GM23338 (cell line): ENCODE results near the gene TAOK1. TPM values are rescaled to one million over a fixed set of nuclear protein-coding genes. Genes with fewer than 3 reads are reported as not detected.

Experiments used
- ATAC-seq: fragments of 200-7000 bp; cut with Tn5 transposase; 3 replicates; pipeline ENCODE4 v1.9.1; 2020
- DNase-seq: peaks from one replicate; pipeline ENCODE4 v3.0.0-alpha.2; 2015; ENCODE audit warnings: low spot score
- H2AFZ ChIP-seq: fragments of 200-600 bp; sonication (generic); 2 replicates; pipeline ENCODE4 v1.8.0; 2016; ENCODE audit warnings: antibody characterized with exemption, mild to moderate bottlenecking, moderate library complexity
- H3F3A ChIP-seq: fragments of 200-600 bp; sonication (generic); replicated peaks from 2 replicates; pipeline ENCODE4 v1.8.0; 2017; ENCODE audit warnings: antibody characterized with exemption, mixed run types, low read depth
- H3K27ac ChIP-seq: fragments of 200-600 bp; sonication (generic); 2 replicates; pipeline ENCODE4 v1.6.1; 2016; ENCODE audit warnings: low read depth
- H3K27me3 ChIP-seq: fragments of 200-600 bp; sonication (generic); 2 replicates; pipeline ENCODE4 v1.8.0; 2016; ENCODE audit warnings: mild to moderate bottlenecking, mixed run types, moderate library complexity; ENCODE audit not compliant: insufficient read depth
- H3K36me3 ChIP-seq: fragments of 200-600 bp; sonication (generic); 2 replicates; pipeline ENCODE4 v1.8.0; 2016; ENCODE audit warnings: mild to moderate bottlenecking; ENCODE audit not compliant: insufficient read depth
- H3K4me1 ChIP-seq: fragments of 200-600 bp; sonication (generic); 2 replicates; pipeline ENCODE4 v1.8.0; 2016; ENCODE audit warnings: mild to moderate bottlenecking, moderate library complexity; ENCODE audit not compliant: insufficient read depth
- H3K4me2 ChIP-seq: fragments of 200-600 bp; sonication (generic); 2 replicates; pipeline ENCODE4 v1.7.1; 2017; ENCODE audit warnings: mixed run types
- H3K4me3 ChIP-seq: fragments of 200-600 bp; sonication (generic); 2 replicates; pipeline ENCODE4 v1.6.1; 2016; ENCODE audit warnings: mixed run types
- H3K79me2 ChIP-seq: fragments of 200-600 bp; sonication (generic); replicated peaks from 2 replicates; pipeline ENCODE4 v1.8.0; 2017; ENCODE audit warnings: mild to moderate bottlenecking; ENCODE audit not compliant: insufficient read depth
- H3K9me2 ChIP-seq: fragments of 200-600 bp; sonication (generic); 2 replicates; pipeline ENCODE4 v1.8.0; 2017; ENCODE audit not compliant: insufficient read depth
- H4K20me1 ChIP-seq: fragments of 200-600 bp; sonication (generic); replicated peaks from 2 replicates; pipeline ENCODE4 v1.8.0; 2017; ENCODE audit warnings: mild to moderate bottlenecking; ENCODE audit not compliant: insufficient read depth
- H3K27ac Mint-ChIP-seq: 2 replicates; pipeline ENCODE4 v1.8.0; 2020; ENCODE audit warnings: inconsistent platforms, mild to moderate bottlenecking, moderate library complexity, mixed read lengths
- H3K27me3 Mint-ChIP-seq: 3 replicates; pipeline ENCODE4 v1.8.0; 2022; ENCODE audit warnings: low read depth, mild to moderate bottlenecking, moderate library complexity, mixed read lengths, inconsistent platforms; ENCODE audit not compliant: insufficient read depth, poor library complexity
- H3K36me3 Mint-ChIP-seq: 3 replicates; pipeline ENCODE4 v1.8.0; 2021; ENCODE audit warnings: low read depth, mild to moderate bottlenecking, inconsistent platforms, moderate library complexity, mixed read lengths
- H3K4me1 Mint-ChIP-seq: 3 replicates; pipeline ENCODE4 v1.8.0; 2020; ENCODE audit warnings: mild to moderate bottlenecking, inconsistent platforms, mixed read lengths
- H3K4me3 Mint-ChIP-seq: 3 replicates; pipeline ENCODE4 v1.8.0; 2021; ENCODE audit warnings: moderate library complexity, mild to moderate bottlenecking, inconsistent platforms, mixed read lengths
- H3K9me3 Mint-ChIP-seq: 3 replicates; pipeline ENCODE4 v1.8.0; 2020; ENCODE audit warnings: moderate library complexity, mild to moderate bottlenecking, inconsistent platforms, mixed read lengths
- CREB1 ChIP-seq: fragments of 250-450 bp; sonication (Bioruptor Pico); IDR thresholded peaks from 2 replicates; pipeline ENCODE4 v1.5.0; 2020; ENCODE audit warnings: low read depth, mild to moderate bottlenecking, moderate library complexity
- ETS1 ChIP-seq: IDR thresholded peaks from 2 replicates; pipeline ENCODE4 v1.6.1; 2016; ENCODE audit warnings: antibody characterized with exemption
- EZH2 ChIP-seq: fragments of 200-600 bp; sonication (generic); IDR thresholded peaks from one replicate; pipeline ENCODE4 v1.8.0; 2017; ENCODE audit warnings: antibody characterized with exemption, mild to moderate bottlenecking, low read depth; ENCODE audit not compliant: unreplicated experiment
- EZH2phosphoT487 ChIP-seq: fragments of 200-600 bp; sonication (generic); IDR thresholded peaks from one replicate; pipeline ENCODE4 v1.8.1; 2018; ENCODE audit warnings: antibody characterized with exemption; ENCODE audit not compliant: unreplicated experiment
- JUNB ChIP-seq: IDR thresholded peaks from one replicate; pipeline ENCODE4 v1.6.1; 2016; ENCODE audit warnings: antibody characterized with exemption; ENCODE audit not compliant: unreplicated experiment
- NANOG ChIP-seq: IDR thresholded peaks from 2 replicates; pipeline ENCODE4 v1.6.1; 2016; ENCODE audit warnings: antibody characterized with exemption, borderline replicate concordance
- POLR2AphosphoS5 ChIP-seq: IDR thresholded peaks from 2 replicates; pipeline ENCODE4 v1.6.1; 2016; ENCODE audit warnings: antibody characterized with exemption, low read depth
- REST ChIP-seq: IDR thresholded peaks from one replicate; pipeline ENCODE4 v1.6.1; 2018; ENCODE audit warnings: antibody characterized with exemption; ENCODE audit not compliant: unreplicated experiment
- STAT1 ChIP-seq: IDR thresholded peaks from one replicate; pipeline ENCODE4 v1.6.1; 2016; ENCODE audit warnings: antibody characterized with exemption; ENCODE audit not compliant: unreplicated experiment
- ZNF114 ChIP-seq: fragments of 250-450 bp; sonication (Bioruptor Pico); IDR thresholded peaks from 2 replicates; pipeline ENCODE4 v1.5.0; 2020; ENCODE audit warnings: mild to moderate bottlenecking, moderate library complexity
- ZNF331 ChIP-seq: fragments of 250-450 bp; sonication (Bioruptor Pico); IDR thresholded peaks from 2 replicates; pipeline ENCODE4 v1.5.0; 2020; ENCODE audit warnings: low read depth, mild to moderate bottlenecking, moderate library complexity
- polyA plus RNA-seq: library from polyadenylated mRNA; unstranded; fragments of >200 nt; fragmentation: Nextera tagmentation; extraction: Ambion mirVana; gene quantifications from 2 replicates; pipeline ENCODE4 v1.2.1, GENCODE V29; 2016
- total RNA-seq: library from RNA; depleted of rRNA; stranded (reverse); fragments of >200 nt; shearing (Covaris generic); gene quantifications from 2 replicates; pipeline ENCODE4 v1.2.3, GENCODE V29; 2014
- TF ChIP-seq, protein P1 (sequence below): fragments of 250-450 bp; sonication (Bioruptor Pico); IDR thresholded peaks from 2 replicates; pipeline ENCODE4 v1.5.0; 2020; ENCODE audit warnings: mild to moderate bottlenecking, moderate library complexity
- TF ChIP-seq, protein P2 (sequence below), 2 experiments: fragments of 200-600 bp in 1 of 2; sonication (generic) in 1 of 2; conservative IDR thresholded peaks; 2 replicates each; pipeline versions ENCODE4 v1.5.1 to v1.6.1; 2016 to 2017; ENCODE audit warnings: antibody characterized with exemption in 2 of 2, low read depth in 2 of 2, mild to moderate bottlenecking in 2 of 2, moderate library complexity in 1 of 2

TAOK1 gene
- total and polyA plus RNA-seq, 2 experiments from 2014 or later, result 19.4 to 69.8 TPM

- Histone ChIP-seq H3K9me2 (no peaks in the 10 kb centered on the region), H3K4me3 (no peak overlapping the region), H3K27me3 (no peaks in the 10 kb centered on the region), H3K4me2 (no peak overlapping the region), H3K36me3 (no peaks in the 10 kb centered on the region), H3K4me1 (peaks cover 14% of the 10 kb centered on the region; the same call in 1 of the 2 replicates), H4K20me1 (no peaks in the 10 kb centered on the region), H3K27ac (no peak overlapping the region), H3F3A (no peaks in the 10 kb centered on the region), H2AFZ (no peak overlapping the region), H3K79me2 (no peaks in the 10 kb centered on the region)
- H3K4me3 Mint-ChIP-seq, result no peak overlapping the region
- no peaks in the 10 kb centered on the region for H3K36me3 Mint-ChIP-seq
- H3K27me3 Mint-ChIP-seq, result peaks cover 6% of the 10 kb centered on the region
- H3K9me3 Mint-ChIP-seq, result no peaks in the 10 kb centered on the region
- no peaks in the 10 kb centered on the region; the same call in 2 of the 3 replicates for H3K4me1 Mint-ChIP-seq
- no peak overlapping the region for H3K27ac Mint-ChIP-seq
- DNase-seq (no peak), ATAC-seq (no peak)
- TF ChIP-seq ZNF331 (CRISPR knock-in tag) (no peak), ETS1 (no peak), EZH2phosphoT487 (no peak), JUNB (no peak), ZNF114 (CRISPR knock-in tag) (no peak), CREB1 (CRISPR knock-in tag) (no peak), EZH2 (no peak), STAT1 (no peak), NANOG (no peak), POLR2AphosphoS5 (no peak), REST (no peak)
- TF ChIP-seq, protein P1, sequence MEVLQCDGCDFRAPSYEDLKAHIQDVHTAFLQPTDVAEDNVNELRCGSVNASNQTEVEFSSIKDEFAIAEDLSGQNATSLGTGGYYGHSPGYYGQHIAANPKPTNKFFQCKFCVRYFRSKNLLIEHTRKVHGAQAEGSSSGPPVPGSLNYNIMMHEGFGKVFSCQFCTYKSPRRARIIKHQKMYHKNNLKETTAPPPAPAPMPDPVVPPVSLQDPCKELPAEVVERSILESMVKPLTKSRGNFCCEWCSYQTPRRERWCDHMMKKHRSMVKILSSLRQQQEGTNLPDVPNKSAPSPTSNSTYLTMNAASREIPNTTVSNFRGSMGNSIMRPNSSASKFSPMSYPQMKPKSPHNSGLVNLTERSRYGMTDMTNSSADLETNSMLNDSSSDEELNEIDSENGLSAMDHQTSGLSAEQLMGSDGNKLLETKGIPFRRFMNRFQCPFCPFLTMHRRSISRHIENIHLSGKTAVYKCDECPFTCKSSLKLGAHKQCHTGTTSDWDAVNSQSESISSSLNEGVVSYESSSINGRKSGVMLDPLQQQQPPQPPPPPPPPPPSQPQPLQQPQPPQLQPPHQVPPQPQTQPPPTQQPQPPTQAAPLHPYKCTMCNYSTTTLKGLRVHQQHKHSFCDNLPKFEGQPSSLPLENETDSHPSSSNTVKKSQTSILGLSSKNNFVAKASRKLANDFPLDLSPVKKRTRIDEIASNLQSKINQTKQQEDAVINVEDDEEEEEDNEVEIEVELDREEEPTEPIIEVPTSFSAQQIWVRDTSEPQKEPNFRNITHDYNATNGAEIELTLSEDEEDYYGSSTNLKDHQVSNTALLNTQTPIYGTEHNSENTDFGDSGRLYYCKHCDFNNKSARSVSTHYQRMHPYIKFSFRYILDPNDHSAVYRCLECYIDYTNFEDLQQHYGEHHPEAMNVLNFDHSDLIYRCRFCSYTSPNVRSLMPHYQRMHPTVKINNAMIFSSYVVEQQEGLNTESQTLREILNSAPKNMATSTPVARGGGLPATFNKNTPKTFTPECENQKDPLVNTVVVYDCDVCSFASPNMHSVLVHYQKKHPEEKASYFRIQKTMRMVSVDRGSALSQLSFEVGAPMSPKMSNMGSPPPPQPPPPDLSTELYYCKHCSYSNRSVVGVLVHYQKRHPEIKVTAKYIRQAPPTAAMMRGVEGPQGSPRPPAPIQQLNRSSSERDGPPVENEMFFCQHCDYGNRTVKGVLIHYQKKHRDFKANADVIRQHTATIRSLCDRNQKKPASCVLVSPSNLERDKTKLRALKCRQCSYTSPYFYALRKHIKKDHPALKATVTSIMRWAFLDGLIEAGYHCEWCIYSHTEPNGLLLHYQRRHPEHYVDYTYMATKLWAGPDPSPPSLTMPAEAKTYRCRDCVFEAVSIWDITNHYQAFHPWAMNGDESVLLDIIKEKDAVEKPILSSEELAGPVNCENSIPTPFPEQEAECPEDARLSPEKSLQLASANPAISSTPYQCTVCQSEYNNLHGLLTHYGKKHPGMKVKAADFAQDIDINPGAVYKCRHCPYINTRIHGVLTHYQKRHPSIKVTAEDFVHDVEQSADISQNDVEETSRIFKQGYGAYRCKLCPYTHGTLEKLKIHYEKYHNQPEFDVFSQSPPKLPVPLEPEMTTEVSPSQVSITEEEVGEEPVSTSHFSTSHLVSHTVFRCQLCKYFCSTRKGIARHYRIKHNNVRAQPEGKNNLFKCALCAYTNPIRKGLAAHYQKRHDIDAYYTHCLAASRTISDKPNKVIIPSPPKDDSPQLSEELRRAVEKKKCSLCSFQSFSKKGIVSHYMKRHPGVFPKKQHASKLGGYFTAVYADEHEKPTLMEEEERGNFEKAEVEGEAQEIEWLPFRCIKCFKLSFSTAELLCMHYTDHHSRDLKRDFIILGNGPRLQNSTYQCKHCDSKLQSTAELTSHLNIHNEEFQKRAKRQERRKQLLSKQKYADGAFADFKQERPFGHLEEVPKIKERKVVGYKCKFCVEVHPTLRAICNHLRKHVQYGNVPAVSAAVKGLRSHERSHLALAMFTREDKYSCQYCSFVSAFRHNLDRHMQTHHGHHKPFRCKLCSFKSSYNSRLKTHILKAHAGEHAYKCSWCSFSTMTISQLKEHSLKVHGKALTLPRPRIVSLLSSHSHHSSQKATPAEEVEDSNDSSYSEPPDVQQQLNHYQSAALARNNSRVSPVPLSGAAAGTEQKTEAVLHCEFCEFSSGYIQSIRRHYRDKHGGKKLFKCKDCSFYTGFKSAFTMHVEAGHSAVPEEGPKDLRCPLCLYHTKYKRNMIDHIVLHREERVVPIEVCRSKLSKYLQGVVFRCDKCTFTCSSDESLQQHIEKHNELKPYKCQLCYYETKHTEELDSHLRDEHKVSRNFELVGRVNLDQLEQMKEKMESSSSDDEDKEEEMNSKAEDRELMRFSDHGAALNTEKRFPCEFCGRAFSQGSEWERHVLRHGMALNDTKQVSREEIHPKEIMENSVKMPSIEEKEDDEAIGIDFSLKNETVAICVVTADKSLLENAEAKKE (CRISPR knock-in tag), result no peak
- TF ChIP-seq, protein P2, sequence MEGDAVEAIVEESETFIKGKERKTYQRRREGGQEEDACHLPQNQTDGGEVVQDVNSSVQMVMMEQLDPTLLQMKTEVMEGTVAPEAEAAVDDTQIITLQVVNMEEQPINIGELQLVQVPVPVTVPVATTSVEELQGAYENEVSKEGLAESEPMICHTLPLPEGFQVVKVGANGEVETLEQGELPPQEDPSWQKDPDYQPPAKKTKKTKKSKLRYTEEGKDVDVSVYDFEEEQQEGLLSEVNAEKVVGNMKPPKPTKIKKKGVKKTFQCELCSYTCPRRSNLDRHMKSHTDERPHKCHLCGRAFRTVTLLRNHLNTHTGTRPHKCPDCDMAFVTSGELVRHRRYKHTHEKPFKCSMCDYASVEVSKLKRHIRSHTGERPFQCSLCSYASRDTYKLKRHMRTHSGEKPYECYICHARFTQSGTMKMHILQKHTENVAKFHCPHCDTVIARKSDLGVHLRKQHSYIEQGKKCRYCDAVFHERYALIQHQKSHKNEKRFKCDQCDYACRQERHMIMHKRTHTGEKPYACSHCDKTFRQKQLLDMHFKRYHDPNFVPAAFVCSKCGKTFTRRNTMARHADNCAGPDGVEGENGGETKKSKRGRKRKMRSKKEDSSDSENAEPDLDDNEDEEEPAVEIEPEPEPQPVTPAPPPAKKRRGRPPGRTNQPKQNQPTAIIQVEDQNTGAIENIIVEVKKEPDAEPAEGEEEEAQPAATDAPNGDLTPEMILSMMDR (conservative IDR thresholded peaks at IDR 0.05; ENCODE audit: low read depth in 2 of 2), result no peak
Measured at GRCh38 chr17:29368161-29368560, 22.0 kb upstream of the TAOK1 start.
